ENCODE measurements around the gene B4GALT5. TPM values are rescaled to one million over a fixed set of nuclear protein-coding genes. Genes with fewer than 3 reads are reported as not detected.
"Not testable (repeated sequence)": the region's sequence is repeated elsewhere in the genome, so short reads cannot be mapped to it uniquely, and the experiment has no call there.

The B4GALT5 gene
- total and polyA plus RNA-seq, 10 donors: 3.9 to 79.0 (median 52.3) TPM

- DNase-seq: no peak
- Histone ChIP-seq H3K4me1 (peaks cover 11 to 71% (median 34%) of the 10 kb centered on the region in 6 donors), H3K27me3 (replicated peaks in 1 of 7) (no peaks in the 10 kb centered on the region), H3K4me3 (no peak overlapping the region), H3K9me3 (peaks cover 0 to 9% (median 2%) of the 10 kb centered on the region in 8 donors), H3K36me3 (peaks cover 0 to 25% (median 0%) of the 10 kb centered on the region in 6 donors), H3K27ac (no peak overlapping the region)
- intact Hi-C loops (cut with DNase I; ENCODE audit: low total_unique reads): no loop called here
- WGBS, 5 donors: 94 to 100% (median 96%) methylated on average over 1 of the region's 1 CpG
- TF ChIP-seq POLR2A (IDR thresholded peaks at IDR 0.05) (no peak), CTCF (IDR thresholded peaks at IDR 0.05 in 8 of 11, conservative IDR thresholded peaks at IDR 0.05 in 3 of 11) (no peak), POLR2AphosphoS5 (IDR thresholded peaks at IDR 0.05) (no peak)
Measured at GRCh38 chr20:49629606-49630005, 84.1 kb downstream of the B4GALT5 start.

- H3K27me3 ChIP-seq (replicated peaks in 1 of 7); H3K27ac ChIP-seq; H3K4me3 ChIP-seq; H3K9me3 ChIP-seq; intact Hi-C loops (cut with DNase I; ENCODE audit: low total_unique reads); DNase-seq: not testable (repeated sequence)
- H3K4me1 ChIP-seq: peaks cover 11 to 65% (median 28%) of the 10 kb centered on the region in 6 donors
- WGBS, 5 donors: 81 to 97% (median 86%) methylated on average over 3 of the region's 3 CpGs
- peaks cover 0 to 12% (median 0%) of the 10 kb centered on the region in 6 donors for H3K36me3 ChIP-seq
Measured at GRCh38 chr20:49628280-49628679, 85.4 kb downstream of the B4GALT5 start.

- intact Hi-C loops (cut with DNase I; ENCODE audit: low total_unique reads): no loop called here
- no peak for DNase-seq
- no peaks in the 10 kb centered on the region for H3K27me3 ChIP-seq (replicated peaks in 1 of 7)
- H3K36me3 ChIP-seq: peaks cover 0 to 3% (median 0%) of the 10 kb centered on the region in 6 donors
- TF ChIP-seq CTCF (IDR thresholded peaks at IDR 0.05 in 8 of 11, conservative IDR thresholded peaks at IDR 0.05 in 3 of 11) (no peak), POLR2AphosphoS5 (IDR thresholded peaks at IDR 0.05) (no peak), POLR2A (IDR thresholded peaks at IDR 0.05) (no peak)
- WGBS, 5 donors: 79 to 97% (median 87%) methylated on average over 6 of the region's 6 CpGs
- peaks cover 0 to 14% (median 7%) of the 10 kb centered on the region in 8 donors for H3K9me3 ChIP-seq
- peak overlapping the region in 1 of 8 donors; percentile 77 for H3K27ac ChIP-seq
- H3K4me3 ChIP-seq: no peak overlapping the region
- peaks cover 11 to 61% (median 25%) of the 10 kb centered on the region in 6 donors for H3K4me1 ChIP-seq
Measured at GRCh38 chr20:49627329-49627761, 86.3 kb downstream of the B4GALT5 start.

- H3K27me3 ChIP-seq (replicated peaks in 1 of 7); H3K36me3 ChIP-seq; DNase-seq; intact Hi-C loops (cut with DNase I; ENCODE audit: low total_unique reads); H3K4me3 ChIP-seq: not testable (repeated sequence)
- 94 to 98% (median 95%) methylated on average over 10 of the region's 10 CpGs for WGBS, 5 donors
- Histone ChIP-seq H3K4me1 (peaks cover 0 to 54% (median 23%) of the 10 kb centered on the region in 6 donors), H3K9me3 (peaks cover 0 to 21% (median 14%) of the 10 kb centered on the region in 8 donors), H3K27ac (peak overlapping the region in 4 of 8 donors; percentile 24 to 77 (median 52))
Measured at GRCh38 chr20:49624988-49625387, 88.7 kb downstream of the B4GALT5 start.

- intact Hi-C loops (cut with DNase I; ENCODE audit: low total_unique reads): no loop called here
- Histone ChIP-seq H3K4me1 (peaks cover 0 to 57% (median 25%) of the 10 kb centered on the region in 6 donors), H3K4me3 (no peak overlapping the region), H3K27me3 (replicated peaks in 1 of 7) (no peaks in the 10 kb centered on the region), H3K9me3 (peaks cover 0 to 21% (median 14%) of the 10 kb centered on the region in 8 donors), H3K27ac (peak overlapping the region in 1 of 8 donors; percentile 77), H3K36me3 (no peaks in the 10 kb centered on the region)
- 67 to 82% (median 75%) methylated on average over 6 of the region's 6 CpGs for WGBS, 5 donors
- DNase-seq: no peak
- TF ChIP-seq CTCF (IDR thresholded peaks at IDR 0.05 in 8 of 11, conservative IDR thresholded peaks at IDR 0.05 in 3 of 11): no peak
- TF ChIP-seq POLR2A (IDR thresholded peaks at IDR 0.05): no peak
- no peak for TF ChIP-seq POLR2AphosphoS5 (IDR thresholded peaks at IDR 0.05)
Measured at GRCh38 chr20:49624317-49624716, 89.4 kb downstream of the B4GALT5 start.

All from spleen (tissue), 11 donors.